Peyer's patch (tissue), 4 donors: ENCODE data around the gene LETMD1.
"Not testable (repeated sequence)": the region's sequence is repeated elsewhere in the genome, so short reads cannot be mapped to it uniquely, and the experiment has no call there.

ENCODE experiments used
- CTCF ChIP-seq, 6 experiments: fragments of 450-650 bp in 4 of 6; fragments of 200-600 bp in 2 of 6; sonication (generic) in 1 of 6; IDR thresholded peaks; one replicate each; pipeline ENCODE4 v1.5.1; 2017 to 2019; ENCODE audit warnings: antibody characterized with exemption in 6 of 6, mild to moderate bottlenecking in 3 of 6, moderate library complexity in 1 of 6
- POLR2A ChIP-seq, 2 donors: fragments of 450-650 bp; IDR thresholded peaks; one replicate each; pipeline ENCODE4 v1.5.1; 2017; ENCODE audit warnings: antibody characterized with exemption in 2 of 2, mild to moderate bottlenecking in 2 of 2, moderate library complexity in 2 of 2

GRCh38 chr12:51078346-51078745 lies 30.2 kb downstream of the LETMD1 start:
- TF ChIP-seq CTCF, POLR2A (IDR thresholded peaks at IDR 0.05): not testable (repeated sequence)
